ENCODE data around the gene LRIT1. TPM values are rescaled to one million over a fixed set of nuclear protein-coding genes. Genes with fewer than 3 reads are reported as not detected.

LRIT1 gene
- total and polyA plus RNA-seq, 8 donors = not detected

- intact Hi-C loops (cut with DNase I; ENCODE audit: low total_unique reads) = no loop called here
- 0 to 3% (median 1%) methylated on average over 6 to 60 of the region's 61 CpGs for WGBS, 5 donors
- H3K36me3 ChIP-seq = no peaks in the 10 kb centered on the region
- H3K27ac ChIP-seq = no peak within 1 kb of the TSS
- H3K4me3 ChIP-seq = peak within 1 kb of the TSS; percentile 49 to 56 (median 52)
- H3K4me1 ChIP-seq = peaks cover 9 to 33% (median 17%) of the 10 kb centered on the region in 4 donors
- TF ChIP-seq EP300 (IDR thresholded peaks at IDR 0.05) (no peak), CTCF (IDR thresholded peaks at IDR 0.05) (no peak), POLR2A (IDR thresholded peaks at IDR 0.05) (no peak), POLR2AphosphoS5 (IDR thresholded peaks at IDR 0.05) (no peak)
- H3K9me3 ChIP-seq = no peaks in the 10 kb centered on the region
- peaks cover 0 to 78% (median 38%) of the 10 kb centered on the region in 3 donors for H3K27me3 ChIP-seq
- peak in 1 of 2 donors; percentile 63 for DNase-seq
Observed at GRCh38 chr10:84194424-84195043, 46.8 kb downstream of the LRIT1 start, which contains the start of gene CDHR1. CDHR1 (plus strand) TSS chr10:84194537; CDS start chr10:84194761, 224 bp downstream.

- H3K27me3 ChIP-seq = peaks cover 0 to 82% (median 38%) of the 10 kb centered on the region in 3 donors
- no peaks in the 10 kb centered on the region for H3K36me3 ChIP-seq
- DNase-seq = no peak
- H3K4me1 ChIP-seq = peaks cover 9 to 33% (median 17%) of the 10 kb centered on the region in 4 donors
- intact Hi-C loops (cut with DNase I; ENCODE audit: low total_unique reads) = no loop called here
- H3K4me3 ChIP-seq = peak overlapping the region; percentile 49 to 56 (median 52)
- H3K9me3 ChIP-seq = no peaks in the 10 kb centered on the region
- 21 to 40% (median 31%) methylated on average over 3 to 5 of the region's 5 CpGs for WGBS, 5 donors
- no peak overlapping the region for H3K27ac ChIP-seq
- TF ChIP-seq POLR2AphosphoS5 (IDR thresholded peaks at IDR 0.05) = no peak
- no peak for TF ChIP-seq CTCF (IDR thresholded peaks at IDR 0.05)
- TF ChIP-seq POLR2A (IDR thresholded peaks at IDR 0.05) = no peak
- TF ChIP-seq EP300 (IDR thresholded peaks at IDR 0.05) = no peak
Observed at GRCh38 chr10:84193846-84194423, 47.4 kb downstream of the LRIT1 start.

GRCh38 chr10:84193327-84193726 lies 48.0 kb downstream of the LRIT1 start:
- peaks cover 0 to 88% (median 38%) of the 10 kb centered on the region in 3 donors for H3K27me3 ChIP-seq
- no peak overlapping the region for H3K4me3 ChIP-seq
- DNase-seq = no peak
- 91 to 98% (median 94%) methylated on average over 2 of the region's 2 CpGs for WGBS, 5 donors
- no peak overlapping the region for H3K27ac ChIP-seq
- no peak for TF ChIP-seq EP300 (IDR thresholded peaks at IDR 0.05)
- TF ChIP-seq POLR2A (IDR thresholded peaks at IDR 0.05) = no peak
- no peak for TF ChIP-seq CTCF (IDR thresholded peaks at IDR 0.05)
- no peak for TF ChIP-seq POLR2AphosphoS5 (IDR thresholded peaks at IDR 0.05)
- no peaks in the 10 kb centered on the region for H3K36me3 ChIP-seq
- intact Hi-C loops (cut with DNase I; ENCODE audit: low total_unique reads) = no loop called here
- no peaks in the 10 kb centered on the region for H3K9me3 ChIP-seq
- H3K4me1 ChIP-seq = peaks cover 9 to 33% (median 17%) of the 10 kb centered on the region in 4 donors

- no peak overlapping the region for H3K4me3 ChIP-seq
- H3K27me3 ChIP-seq = peaks cover 0 to 75% (median 30%) of the 10 kb centered on the region in 3 donors
- no peaks in the 10 kb centered on the region for H3K9me3 ChIP-seq
- TF ChIP-seq POLR2AphosphoS5 (IDR thresholded peaks at IDR 0.05) (no peak), EP300 (IDR thresholded peaks at IDR 0.05) (no peak), CTCF (IDR thresholded peaks at IDR 0.05) (no peak), POLR2A (IDR thresholded peaks at IDR 0.05) (no peak)
- intact Hi-C loops (cut with DNase I; ENCODE audit: low total_unique reads) = no loop called here
- H3K4me1 ChIP-seq = peaks cover 9 to 22% (median 17%) of the 10 kb centered on the region in 4 donors
- no peak for DNase-seq
- no peaks in the 10 kb centered on the region for H3K36me3 ChIP-seq
- WGBS, 5 donors = 56 to 78% (median 70%) methylated on average over 3 to 5 of the region's 5 CpGs
- H3K27ac ChIP-seq = no peak overlapping the region
Observed at GRCh38 chr10:84191106-84191505, 50.2 kb downstream of the LRIT1 start.
